ENCODE data around the gene SPG7. TPM values are rescaled to one million over a fixed set of nuclear protein-coding genes. Genes with fewer than 3 reads are reported as not detected.

The SPG7 gene
- total RNA-seq, 1 experiment from 2014 or later, result 141 TPM

DNA sequence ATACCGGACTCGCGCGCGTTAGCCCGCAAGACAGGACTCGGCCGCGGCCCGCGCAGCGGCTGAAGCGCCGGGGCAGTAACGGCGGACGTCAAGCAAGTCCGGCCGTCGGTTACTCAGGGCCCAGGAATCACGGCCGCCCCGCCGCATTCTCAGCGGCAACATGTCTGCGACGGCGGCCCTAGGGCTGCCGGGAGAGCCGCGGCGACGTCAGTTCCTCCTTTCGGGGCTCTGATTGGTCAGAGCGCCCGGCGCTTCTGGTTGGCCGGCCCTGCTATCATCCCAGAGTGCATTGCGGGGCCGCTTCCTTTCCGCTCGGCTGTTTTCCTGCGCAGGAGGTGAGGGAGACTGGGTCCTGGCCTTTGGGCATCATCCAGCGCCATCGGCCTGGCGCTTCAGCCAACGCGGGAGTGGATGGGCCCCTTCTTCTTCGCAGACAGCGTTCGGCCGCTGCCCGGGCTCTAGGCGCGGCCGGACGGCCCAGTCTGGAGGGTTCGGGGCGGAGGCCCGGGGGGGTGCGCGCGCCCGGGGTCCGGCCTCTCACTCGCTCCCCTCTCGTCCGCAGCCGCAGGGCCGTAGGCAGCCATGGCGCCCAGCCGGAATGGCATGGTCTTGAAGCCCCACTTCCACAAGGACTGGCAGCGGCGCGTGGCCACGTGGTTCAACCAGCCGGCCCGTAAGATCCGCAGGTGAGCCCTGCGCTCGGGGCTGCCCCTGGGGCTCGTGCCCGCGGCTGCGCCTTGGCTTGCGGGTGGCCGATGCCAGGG is 52.4 kb downstream of the SPG7 start, which contains the start of gene RPL13 (continued):
- peak; percentile 15; the same call in 1 of the 2 replicates for TF ChIP-seq ZBTB43 (CRISPR knock-in tag; IDR thresholded peaks at IDR 0.05)
- TF ChIP-seq, protein P1, sequence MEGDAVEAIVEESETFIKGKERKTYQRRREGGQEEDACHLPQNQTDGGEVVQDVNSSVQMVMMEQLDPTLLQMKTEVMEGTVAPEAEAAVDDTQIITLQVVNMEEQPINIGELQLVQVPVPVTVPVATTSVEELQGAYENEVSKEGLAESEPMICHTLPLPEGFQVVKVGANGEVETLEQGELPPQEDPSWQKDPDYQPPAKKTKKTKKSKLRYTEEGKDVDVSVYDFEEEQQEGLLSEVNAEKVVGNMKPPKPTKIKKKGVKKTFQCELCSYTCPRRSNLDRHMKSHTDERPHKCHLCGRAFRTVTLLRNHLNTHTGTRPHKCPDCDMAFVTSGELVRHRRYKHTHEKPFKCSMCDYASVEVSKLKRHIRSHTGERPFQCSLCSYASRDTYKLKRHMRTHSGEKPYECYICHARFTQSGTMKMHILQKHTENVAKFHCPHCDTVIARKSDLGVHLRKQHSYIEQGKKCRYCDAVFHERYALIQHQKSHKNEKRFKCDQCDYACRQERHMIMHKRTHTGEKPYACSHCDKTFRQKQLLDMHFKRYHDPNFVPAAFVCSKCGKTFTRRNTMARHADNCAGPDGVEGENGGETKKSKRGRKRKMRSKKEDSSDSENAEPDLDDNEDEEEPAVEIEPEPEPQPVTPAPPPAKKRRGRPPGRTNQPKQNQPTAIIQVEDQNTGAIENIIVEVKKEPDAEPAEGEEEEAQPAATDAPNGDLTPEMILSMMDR (IDR thresholded peaks at IDR 0.05), result no peak
- peak; percentile 80 for TF ChIP-seq HMGXB4 (CRISPR knock-in tag; IDR thresholded peaks at IDR 0.05)
- peak; percentile 33; the same call in 1 of the 2 replicates for TF ChIP-seq ZNF232 (CRISPR knock-in tag; IDR thresholded peaks at IDR 0.05)
- TF ChIP-seq, protein P2, sequence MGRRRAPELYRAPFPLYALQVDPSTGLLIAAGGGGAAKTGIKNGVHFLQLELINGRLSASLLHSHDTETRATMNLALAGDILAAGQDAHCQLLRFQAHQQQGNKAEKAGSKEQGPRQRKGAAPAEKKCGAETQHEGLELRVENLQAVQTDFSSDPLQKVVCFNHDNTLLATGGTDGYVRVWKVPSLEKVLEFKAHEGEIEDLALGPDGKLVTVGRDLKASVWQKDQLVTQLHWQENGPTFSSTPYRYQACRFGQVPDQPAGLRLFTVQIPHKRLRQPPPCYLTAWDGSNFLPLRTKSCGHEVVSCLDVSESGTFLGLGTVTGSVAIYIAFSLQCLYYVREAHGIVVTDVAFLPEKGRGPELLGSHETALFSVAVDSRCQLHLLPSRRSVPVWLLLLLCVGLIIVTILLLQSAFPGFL (CRISPR knock-in tag; IDR thresholded peaks at IDR 0.05; ENCODE audit: borderline replicate concordance), result no peak
- TF ChIP-seq, protein P3, sequence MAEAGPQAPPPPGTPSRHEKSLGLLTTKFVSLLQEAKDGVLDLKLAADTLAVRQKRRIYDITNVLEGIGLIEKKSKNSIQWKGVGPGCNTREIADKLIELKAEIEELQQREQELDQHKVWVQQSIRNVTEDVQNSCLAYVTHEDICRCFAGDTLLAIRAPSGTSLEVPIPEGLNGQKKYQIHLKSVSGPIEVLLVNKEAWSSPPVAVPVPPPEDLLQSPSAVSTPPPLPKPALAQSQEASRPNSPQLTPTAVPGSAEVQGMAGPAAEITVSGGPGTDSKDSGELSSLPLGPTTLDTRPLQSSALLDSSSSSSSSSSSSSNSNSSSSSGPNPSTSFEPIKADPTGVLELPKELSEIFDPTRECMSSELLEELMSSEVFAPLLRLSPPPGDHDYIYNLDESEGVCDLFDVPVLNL (CRISPR knock-in tag; IDR thresholded peaks at IDR 0.05; ENCODE audit: borderline replicate concordance, low read depth), result no peak
- 0 out of 2 replicates have a peak, but pooled peaks have one; percentile 10 for TF ChIP-seq NFATC4 (CRISPR knock-in tag; IDR thresholded peaks at IDR 0.05)
- TF ChIP-seq, protein P4, sequence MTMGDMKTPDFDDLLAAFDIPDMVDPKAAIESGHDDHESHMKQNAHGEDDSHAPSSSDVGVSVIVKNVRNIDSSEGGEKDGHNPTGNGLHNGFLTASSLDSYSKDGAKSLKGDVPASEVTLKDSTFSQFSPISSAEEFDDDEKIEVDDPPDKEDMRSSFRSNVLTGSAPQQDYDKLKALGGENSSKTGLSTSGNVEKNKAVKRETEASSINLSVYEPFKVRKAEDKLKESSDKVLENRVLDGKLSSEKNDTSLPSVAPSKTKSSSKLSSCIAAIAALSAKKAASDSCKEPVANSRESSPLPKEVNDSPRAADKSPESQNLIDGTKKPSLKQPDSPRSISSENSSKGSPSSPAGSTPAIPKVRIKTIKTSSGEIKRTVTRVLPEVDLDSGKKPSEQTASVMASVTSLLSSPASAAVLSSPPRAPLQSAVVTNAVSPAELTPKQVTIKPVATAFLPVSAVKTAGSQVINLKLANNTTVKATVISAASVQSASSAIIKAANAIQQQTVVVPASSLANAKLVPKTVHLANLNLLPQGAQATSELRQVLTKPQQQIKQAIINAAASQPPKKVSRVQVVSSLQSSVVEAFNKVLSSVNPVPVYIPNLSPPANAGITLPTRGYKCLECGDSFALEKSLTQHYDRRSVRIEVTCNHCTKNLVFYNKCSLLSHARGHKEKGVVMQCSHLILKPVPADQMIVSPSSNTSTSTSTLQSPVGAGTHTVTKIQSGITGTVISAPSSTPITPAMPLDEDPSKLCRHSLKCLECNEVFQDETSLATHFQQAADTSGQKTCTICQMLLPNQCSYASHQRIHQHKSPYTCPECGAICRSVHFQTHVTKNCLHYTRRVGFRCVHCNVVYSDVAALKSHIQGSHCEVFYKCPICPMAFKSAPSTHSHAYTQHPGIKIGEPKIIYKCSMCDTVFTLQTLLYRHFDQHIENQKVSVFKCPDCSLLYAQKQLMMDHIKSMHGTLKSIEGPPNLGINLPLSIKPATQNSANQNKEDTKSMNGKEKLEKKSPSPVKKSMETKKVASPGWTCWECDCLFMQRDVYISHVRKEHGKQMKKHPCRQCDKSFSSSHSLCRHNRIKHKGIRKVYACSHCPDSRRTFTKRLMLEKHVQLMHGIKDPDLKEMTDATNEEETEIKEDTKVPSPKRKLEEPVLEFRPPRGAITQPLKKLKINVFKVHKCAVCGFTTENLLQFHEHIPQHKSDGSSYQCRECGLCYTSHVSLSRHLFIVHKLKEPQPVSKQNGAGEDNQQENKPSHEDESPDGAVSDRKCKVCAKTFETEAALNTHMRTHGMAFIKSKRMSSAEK (CRISPR knock-in tag; IDR thresholded peaks at IDR 0.05; ENCODE audit: borderline replicate concordance), result no peak; the same call in 1 of the 2 replicates
- TF ChIP-seq NFYB (CRISPR knock-in tag; conservative IDR thresholded peaks at IDR 0.05; ENCODE audit: low read depth), result peak; percentile 74
- no peak for TF ChIP-seq SMAD4 (CRISPR knock-in tag; IDR thresholded peaks at IDR 0.05)
- no peak for TF ChIP-seq HMGA2 (CRISPR knock-in tag; IDR thresholded peaks at IDR 0.05)
- TF ChIP-seq ELF4 (CRISPR knock-in tag; IDR thresholded peaks at IDR 0.05; ENCODE audit: low read depth), result no peak
- peak; percentile 68 for TF ChIP-seq SP1 (CRISPR knock-in tag; conservative IDR thresholded peaks at IDR 0.05)

Data from WTC11 (cell line).